SU-DHL-6 (cell line): Measurements from ENCODE around the gene KLHL41.
"Not testable (repeated sequence)": the region's sequence is repeated elsewhere in the genome, so short reads cannot be mapped to it uniquely, and the experiment has no call there.

ENCODE experiments used
- H2AFZ ChIP-seq: fragments of 200-600 bp; sonication (generic); 2 replicates; pipeline ENCODE4 v1.6.1; 2014; ENCODE audit warnings: low read depth, mild to moderate bottlenecking, moderate library complexity, mixed read lengths, antibody characterized with exemption, low read length; ENCODE audit not compliant: severe bottlenecking
- H3F3A ChIP-seq: fragments of 200-600 bp; shearing (Covaris generic); 2 replicates; pipeline ENCODE4 v1.6.0; 2016; ENCODE audit warnings: antibody characterized with exemption, mild to moderate bottlenecking; ENCODE audit not compliant: insufficient read depth
- H3K27ac ChIP-seq: fragments of 200-600 bp; sonication (generic); 2 replicates; pipeline ENCODE4 v1.5.1; 2016; ENCODE audit warnings: low read depth, mild to moderate bottlenecking, low read length, moderate library complexity, mixed read lengths
- H3K27me3 ChIP-seq: fragments of 200-600 bp; sonication (generic), shearing (Covaris generic); 2 replicates; pipeline ENCODE4 v1.6.0; 2014; ENCODE audit warnings: mild to moderate bottlenecking, low read length
- H3K36me3 ChIP-seq: fragments of 200-600 bp; sonication (generic); 2 replicates; pipeline ENCODE4 v1.6.1; 2014; ENCODE audit warnings: mild to moderate bottlenecking, low read length, mixed read lengths
- H3K4me2 ChIP-seq: fragments of 300-600, 200-600 bp; shearing (Covaris generic), sonication (generic); 2 replicates; pipeline ENCODE4 v1.6.0; 2014; ENCODE audit warnings: low read length, low read depth, mild to moderate bottlenecking; ENCODE audit not compliant: poor library complexity, severe bottlenecking
- H3K4me3 ChIP-seq: fragments of 200-600 bp; sonication (generic); 2 replicates; pipeline ENCODE4 v1.5.1; 2014; ENCODE audit warnings: antibody characterized with exemption, low read length, mild to moderate bottlenecking, mixed read lengths; ENCODE audit not compliant: insufficient read depth, poor library complexity, severe bottlenecking
- H3K79me2 ChIP-seq: fragments of 200-600 bp; sonication (generic); 2 replicates; pipeline ENCODE4 v1.6.1; 2014; ENCODE audit warnings: mild to moderate bottlenecking, low read length, moderate library complexity; ENCODE audit not compliant: insufficient read depth
- H3K9ac ChIP-seq: fragments of 200-600 bp; sonication (generic); 2 replicates; pipeline ENCODE4 v1.7.0; 2014; ENCODE audit warnings: mild to moderate bottlenecking, low read length
- H3K9me2 ChIP-seq: fragments of 200-600 bp; sonication (generic); replicated peaks from 2 replicates; pipeline ENCODE4 v1.6.1; 2014; ENCODE audit warnings: low read length; ENCODE audit not compliant: insufficient read depth
- H3K9me3 ChIP-seq: fragments of 200-600 bp; sonication (generic); 2 replicates; pipeline ENCODE4 v1.6.1; 2014; ENCODE audit warnings: low read length, mixed read lengths; ENCODE audit not compliant: insufficient read depth
- H4K20me1 ChIP-seq: fragments of 200-600 bp; sonication (generic); 2 replicates; pipeline ENCODE4 v1.6.1; 2014; ENCODE audit warnings: low read depth, mild to moderate bottlenecking, antibody characterized with exemption, low read length, moderate library complexity, mixed read lengths
- CTCF ChIP-seq: fragments of 200-600 bp; sonication (generic); IDR thresholded peaks from one replicate; pipeline ENCODE4 v1.5.1; 2017; ENCODE audit warnings: antibody characterized with exemption, mild to moderate bottlenecking, low read length, moderate library complexity; ENCODE audit not compliant: insufficient read depth, poor library complexity, severe bottlenecking
- EZH2phosphoT487 ChIP-seq: fragments of 200-600 bp; sonication (generic), shearing (Covaris generic); conservative IDR thresholded peaks from 2 replicates; pipeline ENCODE4 v1.6.1; 2018; ENCODE audit warnings: mild to moderate bottlenecking, antibody characterized with exemption, low read length, moderate library complexity, mixed read lengths

KLHL41 gene

GRCh38 chr2:169546756-169547155, 37.3 kb downstream of the KLHL41 start:
- no peak overlapping the region for H3K4me3 ChIP-seq
- no peaks in the 10 kb centered on the region for H3K9me3 ChIP-seq
- H3K9me2 ChIP-seq = no peaks in the 10 kb centered on the region
- H3K9ac ChIP-seq = no peak overlapping the region
- no peaks in the 10 kb centered on the region for H3F3A ChIP-seq
- H3K36me3 ChIP-seq = peaks cover 15% of the 10 kb centered on the region; the same call in 1 of the 2 replicates
- H3K27me3 ChIP-seq = no peaks in the 10 kb centered on the region
- no peak overlapping the region for H3K27ac ChIP-seq
- no peaks in the 10 kb centered on the region for H3K79me2 ChIP-seq
- H3K4me2 ChIP-seq = no peak overlapping the region
- no peak for TF ChIP-seq CTCF
- no peak for TF ChIP-seq EZH2phosphoT487
- H4K20me1 ChIP-seq = no peaks in the 10 kb centered on the region
- H2AFZ ChIP-seq = no peak overlapping the region

GRCh38 chr2:169561364-169561763, 51.9 kb downstream of the KLHL41 start:
- no peak overlapping the region for H3K4me3 ChIP-seq
- H3K27me3 ChIP-seq = no peaks in the 10 kb centered on the region
- no peak overlapping the region for H3K4me2 ChIP-seq
- no peaks in the 10 kb centered on the region for H4K20me1 ChIP-seq
- TF ChIP-seq CTCF = no peak
- no peak for TF ChIP-seq EZH2phosphoT487
- no peaks in the 10 kb centered on the region for H3K9me2 ChIP-seq
- H3K79me2 ChIP-seq = no peaks in the 10 kb centered on the region
- H3F3A ChIP-seq = 0 out of 2 replicates have a peak, but pooled peaks cover 3% of the 10 kb centered on the region
- no peak overlapping the region for H2AFZ ChIP-seq
- H3K36me3 ChIP-seq = peaks cover 3% of the 10 kb centered on the region; the same call in 1 of the 2 replicates
- H3K9ac ChIP-seq = no peak overlapping the region
- no peak overlapping the region for H3K27ac ChIP-seq
- no peaks in the 10 kb centered on the region for H3K9me3 ChIP-seq

- H3K27ac ChIP-seq, H2AFZ ChIP-seq, H3F3A ChIP-seq, H3K4me2 ChIP-seq, H3K79me2 ChIP-seq, H3K36me3 ChIP-seq, H3K9me3 ChIP-seq, H4K20me1 ChIP-seq, H3K9me2 ChIP-seq, H3K9ac ChIP-seq, H3K27me3 ChIP-seq, H3K4me3 ChIP-seq: not testable (repeated sequence)
Observed at GRCh38 chr2:169562084-169562483, 52.6 kb downstream of the KLHL41 start.

GRCh38 chr2:169562519-169562918, 53.0 kb downstream of the KLHL41 start:
- Histone ChIP-seq H3K9me2 (no peaks in the 10 kb centered on the region), H3K4me2 (no peak overlapping the region), H3K79me2 (no peaks in the 10 kb centered on the region), H2AFZ (no peak overlapping the region), H3F3A (0 out of 2 replicates have a peak, but pooled peaks cover 4% of the 10 kb centered on the region), H3K4me3 (no peak overlapping the region), H3K9me3 (no peaks in the 10 kb centered on the region), H3K36me3 (peaks cover 6% of the 10 kb centered on the region; the same call in 1 of the 2 replicates), H3K27ac (no peak overlapping the region), H4K20me1 (no peaks in the 10 kb centered on the region), H3K9ac (no peak overlapping the region), H3K27me3 (no peaks in the 10 kb centered on the region)
- TF ChIP-seq EZH2phosphoT487 = no peak
- no peak for TF ChIP-seq CTCF
